ENCODE results near the gene CHD6.

CHD6 gene

GRCh38 chr20:41353530-41353929, 264.6 kb downstream of the CHD6 start:
- Histone ChIP-seq H3K9me3 (no peaks in the 10 kb centered on the region), H3K27me3 (peaks cover 50% of the 10 kb centered on the region), H3K4me1 (ENCODE audit: control insufficient read depth in 1 of 2, insufficient read depth in 1 of 2, low read depth in 1 of 2, low read length in 1 of 2) (no peaks in the 10 kb centered on the region), H3K36me3 (no peaks in the 10 kb centered on the region), H3K27ac (no peak overlapping the region), H3K4me3 (ENCODE audit: low read depth in 1 of 2, low read length in 1 of 2) (no peak overlapping the region)
- TF ChIP-seq CTCF (IDR thresholded peaks at IDR 0.05) = no peak

- Histone ChIP-seq H3K4me3 (ENCODE audit: low read depth in 1 of 2, low read length in 1 of 2) (no peak overlapping the region), H3K9me3 (no peaks in the 10 kb centered on the region), H3K36me3 (no peaks in the 10 kb centered on the region), H3K27me3 (peaks cover 48% of the 10 kb centered on the region), H3K4me1 (ENCODE audit: control insufficient read depth in 1 of 2, insufficient read depth in 1 of 2, low read depth in 1 of 2, low read length in 1 of 2) (no peaks in the 10 kb centered on the region), H3K27ac (no peak overlapping the region)
- TF ChIP-seq CTCF (IDR thresholded peaks at IDR 0.05) = no peak
Observed at GRCh38 chr20:41352666-41353065, 265.5 kb downstream of the CHD6 start.

GRCh38 chr20:41352106-41352505, 266.1 kb downstream of the CHD6 start:
- H3K4me1 ChIP-seq (ENCODE audit: control insufficient read depth in 1 of 2, insufficient read depth in 1 of 2, low read depth in 1 of 2, low read length in 1 of 2) = no peaks in the 10 kb centered on the region
- H3K36me3 ChIP-seq = no peaks in the 10 kb centered on the region
- TF ChIP-seq CTCF (IDR thresholded peaks at IDR 0.05) = no peak

More at GRCh38 chr20:41352106-41352505, 266.1 kb downstream of the CHD6 start:
- Histone ChIP-seq H3K9me3 (no peaks in the 10 kb centered on the region), H3K27me3 (peaks cover 48% of the 10 kb centered on the region), H3K27ac (no peak overlapping the region), H3K4me3 (ENCODE audit: low read depth in 1 of 2, low read length in 1 of 2) (no peak overlapping the region)

All from neutrophil (primary cell).